ENCODE results near the gene IL2RA.

DNA sequence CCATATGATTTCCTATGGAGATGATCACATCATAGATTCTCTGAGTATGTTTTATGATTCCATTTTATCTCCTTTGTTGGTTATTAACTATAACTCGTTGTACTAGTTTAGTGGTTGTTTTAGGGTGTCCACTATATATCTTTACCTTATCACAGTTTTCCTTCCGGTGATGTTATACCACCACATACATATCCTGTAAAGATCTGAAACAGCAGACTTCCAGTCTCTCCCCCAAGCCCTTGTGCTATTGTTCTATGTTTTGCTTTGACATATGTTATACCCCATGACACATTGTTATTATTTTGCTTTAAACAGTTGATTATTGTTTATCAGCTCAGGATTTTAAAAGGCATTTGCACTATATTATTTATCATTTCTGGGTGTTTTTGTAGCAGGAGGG, 92.1 kb downstream of the IL2RA start:
- TF ChIP-seq POLR2AphosphoS5 (IDR thresholded peaks at IDR 0.05; ENCODE audit: control insufficient read depth, insufficient read depth, low read depth, low read length), result no peak
- TF ChIP-seq, protein P1, sequence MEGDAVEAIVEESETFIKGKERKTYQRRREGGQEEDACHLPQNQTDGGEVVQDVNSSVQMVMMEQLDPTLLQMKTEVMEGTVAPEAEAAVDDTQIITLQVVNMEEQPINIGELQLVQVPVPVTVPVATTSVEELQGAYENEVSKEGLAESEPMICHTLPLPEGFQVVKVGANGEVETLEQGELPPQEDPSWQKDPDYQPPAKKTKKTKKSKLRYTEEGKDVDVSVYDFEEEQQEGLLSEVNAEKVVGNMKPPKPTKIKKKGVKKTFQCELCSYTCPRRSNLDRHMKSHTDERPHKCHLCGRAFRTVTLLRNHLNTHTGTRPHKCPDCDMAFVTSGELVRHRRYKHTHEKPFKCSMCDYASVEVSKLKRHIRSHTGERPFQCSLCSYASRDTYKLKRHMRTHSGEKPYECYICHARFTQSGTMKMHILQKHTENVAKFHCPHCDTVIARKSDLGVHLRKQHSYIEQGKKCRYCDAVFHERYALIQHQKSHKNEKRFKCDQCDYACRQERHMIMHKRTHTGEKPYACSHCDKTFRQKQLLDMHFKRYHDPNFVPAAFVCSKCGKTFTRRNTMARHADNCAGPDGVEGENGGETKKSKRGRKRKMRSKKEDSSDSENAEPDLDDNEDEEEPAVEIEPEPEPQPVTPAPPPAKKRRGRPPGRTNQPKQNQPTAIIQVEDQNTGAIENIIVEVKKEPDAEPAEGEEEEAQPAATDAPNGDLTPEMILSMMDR (IDR thresholded peaks at IDR 0.05 in 2 of 3, conservative IDR thresholded peaks at IDR 0.05 in 1 of 3; ENCODE audit: insufficient read depth in 2 of 3, low read depth in 1 of 3, low read length in 3 of 3), result no peak
- TF ChIP-seq TAF9B (IDR thresholded peaks at IDR 0.05; ENCODE audit: partially characterized antibody), result no peak
- no peak for TF ChIP-seq ZNF274 (IDR thresholded peaks at IDR 0.05; ENCODE audit: borderline replicate concordance, low read depth, low read length)
- TF ChIP-seq SMC3 (conservative IDR thresholded peaks at IDR 0.05; ENCODE audit: insufficient read depth, low read depth, low read length), result no peak
- TF ChIP-seq, protein P2, sequence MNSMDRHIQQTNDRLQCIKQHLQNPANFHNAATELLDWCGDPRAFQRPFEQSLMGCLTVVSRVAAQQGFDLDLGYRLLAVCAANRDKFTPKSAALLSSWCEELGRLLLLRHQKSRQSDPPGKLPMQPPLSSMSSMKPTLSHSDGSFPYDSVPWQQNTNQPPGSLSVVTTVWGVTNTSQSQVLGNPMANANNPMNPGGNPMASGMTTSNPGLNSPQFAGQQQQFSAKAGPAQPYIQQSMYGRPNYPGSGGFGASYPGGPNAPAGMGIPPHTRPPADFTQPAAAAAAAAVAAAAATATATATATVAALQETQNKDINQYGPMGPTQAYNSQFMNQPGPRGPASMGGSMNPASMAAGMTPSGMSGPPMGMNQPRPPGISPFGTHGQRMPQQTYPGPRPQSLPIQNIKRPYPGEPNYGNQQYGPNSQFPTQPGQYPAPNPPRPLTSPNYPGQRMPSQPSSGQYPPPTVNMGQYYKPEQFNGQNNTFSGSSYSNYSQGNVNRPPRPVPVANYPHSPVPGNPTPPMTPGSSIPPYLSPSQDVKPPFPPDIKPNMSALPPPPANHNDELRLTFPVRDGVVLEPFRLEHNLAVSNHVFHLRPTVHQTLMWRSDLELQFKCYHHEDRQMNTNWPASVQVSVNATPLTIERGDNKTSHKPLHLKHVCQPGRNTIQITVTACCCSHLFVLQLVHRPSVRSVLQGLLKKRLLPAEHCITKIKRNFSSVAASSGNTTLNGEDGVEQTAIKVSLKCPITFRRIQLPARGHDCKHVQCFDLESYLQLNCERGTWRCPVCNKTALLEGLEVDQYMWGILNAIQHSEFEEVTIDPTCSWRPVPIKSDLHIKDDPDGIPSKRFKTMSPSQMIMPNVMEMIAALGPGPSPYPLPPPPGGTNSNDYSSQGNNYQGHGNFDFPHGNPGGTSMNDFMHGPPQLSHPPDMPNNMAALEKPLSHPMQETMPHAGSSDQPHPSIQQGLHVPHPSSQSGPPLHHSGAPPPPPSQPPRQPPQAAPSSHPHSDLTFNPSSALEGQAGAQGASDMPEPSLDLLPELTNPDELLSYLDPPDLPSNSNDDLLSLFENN (IDR thresholded peaks at IDR 0.05; ENCODE audit: low read depth in 2 of 2, low read length in 2 of 2), result no peak
- no peak for TF ChIP-seq SETDB1 (IDR thresholded peaks at IDR 0.05; ENCODE audit: low read length)
